Upper lobe of left lung (tissue), 4 donors: Measurements from ENCODE around the gene OR52E5.

Experiments used
- CTCF ChIP-seq, 6 experiments: fragments of 450-650 bp in 4 of 6; fragments of 200-600 bp in 2 of 6; sonication (generic) in 2 of 6; IDR thresholded peaks; one replicate each; pipeline ENCODE4 v1.5.1; 2016 to 2019; ENCODE audit warnings: antibody characterized with exemption in 6 of 6
- POLR2A ChIP-seq, 4 donors: fragments of 450-650 bp; IDR thresholded peaks; one replicate each; pipeline ENCODE4 v1.5.1; 2016 to 2017; ENCODE audit warnings: antibody characterized with exemption in 4 of 4, mild to moderate bottlenecking in 2 of 4
- POLR2AphosphoS5 ChIP-seq, 2 donors: sonication (generic); formaldehyde crosslinking; IDR thresholded peaks; one replicate each; pipeline ENCODE4 v1.5.1; 2017; ENCODE audit warnings: antibody characterized with exemption in 2 of 2

GRCh38 chr11:5931061-5931460 is 38.1 kb downstream of the OR52E5 start:
- TF ChIP-seq CTCF (IDR thresholded peaks at IDR 0.05) = no peak
- no peak for TF ChIP-seq POLR2AphosphoS5 (IDR thresholded peaks at IDR 0.05)
- no peak for TF ChIP-seq POLR2A (IDR thresholded peaks at IDR 0.05)
